Measurements from ENCODE around the gene ARHGAP6.

ARHGAP6 gene

DNA sequence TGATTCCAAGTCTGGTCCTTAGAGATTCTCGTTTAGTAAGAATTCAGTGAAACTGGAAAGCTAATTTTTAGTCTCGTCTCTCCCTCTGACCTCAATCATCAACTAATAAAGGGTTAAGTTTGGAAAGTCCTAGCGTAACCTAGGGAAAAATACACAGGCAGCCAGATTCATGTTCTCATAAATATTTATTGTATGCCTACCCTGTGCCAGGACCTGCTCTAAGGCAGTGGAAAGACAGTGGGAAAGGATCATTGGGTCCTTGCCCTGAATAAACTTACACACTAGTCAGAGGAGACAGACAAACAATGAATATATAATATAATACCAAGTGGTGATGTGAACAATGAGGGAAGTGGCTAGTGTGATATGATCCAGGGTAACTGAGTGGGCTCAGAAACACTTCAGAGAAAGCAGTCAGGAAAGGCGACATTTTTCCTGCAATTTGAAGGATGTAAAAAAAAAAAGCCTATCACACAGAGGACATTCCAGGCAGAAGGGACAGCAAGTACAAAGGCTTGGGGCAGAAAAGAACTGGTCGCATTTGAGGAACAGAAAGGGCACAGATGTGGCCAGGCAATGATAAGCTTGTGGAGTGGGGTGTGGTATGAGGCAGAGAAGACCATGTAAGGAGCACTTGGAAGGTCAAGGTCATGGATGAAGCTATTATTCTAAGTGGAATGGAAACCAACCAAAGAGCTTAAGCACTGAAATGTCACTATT is 243.8 kb downstream of the ARHGAP6 start:
- no peak for DNase-seq

DNA sequence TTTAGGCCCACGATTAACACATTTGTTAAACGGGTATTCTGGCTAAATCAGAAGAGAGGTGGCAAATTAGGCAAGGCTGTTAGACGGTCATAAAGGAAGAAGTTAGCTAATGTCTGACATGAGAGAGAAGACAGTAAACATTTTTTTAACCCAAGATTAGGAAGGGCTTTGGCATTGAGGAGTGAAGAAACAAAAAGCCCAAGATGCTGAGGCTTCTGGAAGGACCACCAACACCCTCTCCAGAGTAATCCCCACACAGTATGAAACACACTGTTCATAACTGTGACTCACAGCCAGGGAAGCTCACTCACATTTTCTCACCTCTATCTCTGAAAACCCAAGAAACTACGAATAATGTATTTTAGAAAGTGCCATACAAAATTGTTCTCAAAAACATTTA is 244.9 kb downstream of the ARHGAP6 start:
- DNase-seq: no peak

DNA sequence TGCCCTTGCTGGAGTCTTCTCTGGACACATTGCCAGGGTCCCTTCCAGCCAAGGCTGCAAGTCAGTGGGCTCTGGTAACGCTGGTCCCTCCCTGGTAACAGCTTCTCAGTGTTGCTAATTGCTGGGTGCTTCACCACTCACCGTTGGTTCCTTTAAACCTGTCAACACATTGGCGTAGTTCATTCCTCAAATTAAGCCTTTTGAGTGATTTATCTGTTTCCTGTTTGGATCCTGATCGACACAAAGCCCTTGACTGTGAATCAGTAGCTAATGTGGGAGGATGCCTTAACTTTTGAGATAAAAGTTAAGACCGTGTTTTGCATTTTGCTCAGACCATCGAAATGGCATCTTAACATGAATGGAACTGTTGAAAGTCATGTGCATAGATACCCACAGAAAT is 246.6 kb downstream of the ARHGAP6 start:
- no peak for DNase-seq

DNA sequence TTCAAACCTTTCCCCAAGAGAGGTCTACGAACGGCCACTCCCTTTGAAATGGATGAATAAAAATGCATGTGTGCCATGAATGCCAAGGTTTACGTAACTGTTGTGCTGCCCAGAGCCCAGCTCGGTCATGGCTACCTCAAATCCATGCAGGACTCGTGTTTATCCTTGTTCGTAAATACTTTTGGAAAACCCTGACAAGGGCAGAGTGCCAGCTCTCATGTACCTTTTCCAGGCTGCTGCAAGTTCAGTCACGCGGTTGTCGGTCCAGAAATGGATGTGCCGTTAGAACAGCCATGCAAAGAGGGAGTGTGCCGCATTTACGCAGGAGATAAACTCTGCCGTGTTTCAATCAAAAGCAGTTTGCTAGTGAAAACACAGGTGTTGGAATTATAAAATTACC is 249.1 kb downstream of the ARHGAP6 start:
- no peak for DNase-seq

DNA sequence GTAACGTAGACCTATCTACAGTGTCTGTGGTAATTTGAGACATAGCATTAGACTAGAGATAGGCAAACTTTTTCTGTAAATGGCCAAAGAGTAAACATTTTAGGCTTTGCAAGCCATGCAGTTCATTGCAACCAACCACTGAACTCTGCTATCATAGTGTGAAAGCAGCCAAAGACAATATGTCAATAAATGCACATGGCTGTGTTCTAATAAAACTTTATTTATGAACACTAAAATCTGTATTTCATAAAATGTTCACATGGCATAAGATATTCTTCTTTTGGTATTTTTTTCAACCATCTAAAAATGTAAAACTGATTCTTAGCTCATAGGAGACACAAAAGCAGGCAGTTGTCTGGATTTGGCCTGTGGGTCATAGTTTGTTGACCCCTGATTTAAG is 251.6 kb downstream of the ARHGAP6 start:
- DNase-seq: no peak

DNA sequence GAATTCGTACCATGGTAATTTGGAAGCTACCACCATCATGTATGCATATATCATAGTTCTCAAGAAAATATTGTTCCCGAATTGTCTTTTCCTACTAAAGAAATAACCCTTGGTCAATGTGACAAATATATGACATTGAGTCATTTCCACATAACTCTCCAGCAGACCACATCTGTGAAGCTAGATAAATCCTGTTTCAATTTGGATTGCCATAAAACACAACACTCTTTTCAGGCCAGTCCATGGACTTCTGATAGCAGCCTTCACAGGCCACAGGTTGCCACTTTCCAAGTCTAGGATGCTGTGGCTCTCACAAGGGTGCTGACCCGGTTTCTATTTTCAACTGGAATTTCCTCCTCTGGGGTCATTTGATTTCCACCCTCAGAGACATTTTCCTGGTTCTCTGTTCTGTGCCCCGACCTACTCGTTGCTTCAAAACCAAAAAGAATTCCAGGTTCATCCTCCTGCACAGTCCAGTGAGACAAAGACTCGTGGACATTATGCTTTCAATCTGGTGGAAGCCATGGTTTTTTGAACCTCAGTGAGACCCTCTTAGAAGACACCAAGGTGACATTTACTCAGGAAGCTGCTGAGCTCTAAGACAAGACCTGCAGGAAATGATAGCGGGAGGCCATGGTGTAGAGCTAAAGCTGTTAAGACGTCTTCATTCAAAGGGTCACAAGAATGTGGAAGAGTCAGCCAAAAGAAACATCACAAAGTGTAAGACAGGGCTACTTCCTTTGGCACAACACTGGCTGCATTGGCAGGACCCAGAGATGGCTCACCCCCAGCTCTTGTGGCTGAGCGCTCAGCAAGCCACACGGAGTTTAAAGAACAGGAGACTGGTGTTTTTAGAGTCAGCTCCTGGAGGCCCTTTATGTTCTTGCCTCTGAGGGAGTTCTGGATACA is 252.8 kb downstream of the ARHGAP6 start:
- no peak for DNase-seq

DNA sequence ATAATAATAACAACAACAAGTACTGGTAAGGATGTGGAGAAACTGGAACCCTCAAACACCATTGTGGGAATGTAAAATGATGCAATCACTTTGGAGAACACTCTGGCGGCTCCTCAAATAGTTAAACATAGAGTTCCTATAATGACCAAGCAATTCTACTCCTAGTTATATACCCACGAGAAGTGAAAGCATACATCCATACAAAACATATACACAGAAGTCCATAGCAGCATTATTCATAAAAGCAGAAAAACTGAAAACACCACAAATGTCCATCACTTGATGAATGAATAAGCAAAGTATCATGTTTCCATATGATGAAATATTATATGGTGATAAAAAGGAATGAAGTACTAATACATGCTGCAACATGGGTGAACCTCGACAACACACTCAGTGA is 255.8 kb downstream of the ARHGAP6 start:
- DNase-seq: no peak

DNA sequence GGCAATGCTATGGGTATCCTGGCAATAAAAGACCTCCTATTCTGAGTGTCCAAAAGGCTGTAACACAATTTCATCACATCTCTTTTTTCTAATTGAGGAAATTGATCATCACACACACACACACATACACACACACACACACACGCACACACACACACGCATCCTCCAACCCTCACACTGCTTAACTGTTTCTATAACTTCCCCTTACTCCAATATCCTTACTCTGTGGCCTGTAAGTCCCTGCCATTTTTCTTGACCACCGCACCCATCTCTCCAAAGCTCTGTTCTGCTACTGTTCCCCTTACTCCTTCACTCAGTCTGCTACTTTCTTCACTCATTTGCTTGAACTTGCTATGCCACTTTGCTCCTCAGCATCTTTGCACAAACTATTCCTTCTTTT is 256.9 kb downstream of the ARHGAP6 start:
- DNase-seq: no peak

DNA sequence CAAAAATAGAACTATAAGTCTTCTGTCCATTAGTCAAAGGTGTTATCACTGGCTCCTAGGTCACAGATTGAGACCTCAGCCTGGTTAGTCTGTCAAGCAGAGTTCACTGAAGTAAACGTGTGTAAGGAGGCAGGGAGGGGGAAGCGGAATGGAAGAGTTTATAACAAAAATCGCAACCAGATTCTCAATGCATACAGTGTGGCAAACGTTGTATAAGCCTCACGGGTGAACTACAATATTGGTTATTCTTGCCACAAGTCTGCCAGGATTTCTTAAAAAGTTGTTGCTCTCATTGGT is 257.7 kb downstream of the ARHGAP6 start:
- no peak for DNase-seq

DNA sequence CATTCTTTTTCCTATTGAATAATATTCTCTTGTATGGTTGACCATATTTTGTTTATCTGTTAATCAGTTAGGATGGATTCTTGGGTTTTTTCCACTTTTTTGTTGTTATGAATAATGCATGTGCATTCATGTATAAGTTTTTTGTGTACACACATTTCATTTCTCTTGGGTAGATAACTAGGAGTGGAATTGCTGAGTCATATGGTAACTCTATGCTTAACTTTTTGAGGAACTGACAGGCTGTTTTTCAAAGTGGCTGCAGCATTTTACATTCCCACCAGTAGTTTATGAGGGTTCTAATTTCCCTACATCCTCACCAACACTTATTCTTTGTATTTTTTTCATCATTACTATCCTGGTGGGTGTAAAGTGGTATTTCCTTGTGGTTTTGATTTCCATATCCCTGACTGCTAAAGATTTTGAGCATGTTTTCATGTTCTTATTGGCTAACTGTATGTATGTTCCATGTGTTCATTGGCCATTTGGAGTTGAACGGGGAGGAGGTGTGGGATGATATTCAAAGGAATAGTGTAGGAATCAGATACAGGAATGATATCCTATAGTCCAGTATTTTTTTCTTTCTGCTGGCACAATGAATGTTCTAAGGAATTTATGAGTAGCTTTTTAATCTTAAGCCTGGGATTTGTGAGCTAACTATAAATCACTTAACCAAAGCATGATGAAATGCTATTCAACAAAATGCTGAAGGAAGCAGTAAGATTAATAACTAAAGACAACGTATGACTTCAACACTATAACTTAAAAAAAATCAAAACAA is 258.2 kb downstream of the ARHGAP6 start:
- peak; percentile 23 for DNase-seq

DNA sequence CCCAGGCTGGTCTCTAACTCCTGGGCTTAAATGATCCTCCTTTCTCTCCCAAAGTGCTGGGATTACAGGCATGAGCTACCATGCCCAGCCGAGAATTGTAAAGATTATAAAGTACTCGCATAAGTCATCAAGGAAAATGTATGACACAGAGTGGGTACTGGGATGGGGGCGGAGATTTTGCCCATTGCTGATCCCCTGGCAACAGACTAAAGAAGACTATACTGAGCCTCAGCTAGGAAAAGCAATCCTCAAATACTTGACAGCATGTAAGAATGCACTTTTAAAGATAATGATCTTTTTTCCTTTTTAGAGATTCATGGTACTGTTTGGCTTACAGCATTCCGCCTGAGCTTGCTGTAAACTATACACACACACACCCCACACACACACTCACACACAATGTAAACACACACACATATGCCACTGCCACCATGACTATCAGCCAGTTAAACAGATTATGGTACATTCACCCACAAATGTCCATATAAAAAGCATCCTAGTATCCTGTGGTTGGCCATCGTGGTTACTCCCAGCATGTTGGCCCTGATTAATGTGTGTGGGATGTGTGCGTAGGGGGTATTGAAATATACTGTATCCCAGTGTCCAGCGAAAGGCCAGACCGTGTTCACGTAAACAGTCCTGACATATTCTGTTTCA is 259.5 kb downstream of the ARHGAP6 start:
- DNase-seq: no peak

DNA sequence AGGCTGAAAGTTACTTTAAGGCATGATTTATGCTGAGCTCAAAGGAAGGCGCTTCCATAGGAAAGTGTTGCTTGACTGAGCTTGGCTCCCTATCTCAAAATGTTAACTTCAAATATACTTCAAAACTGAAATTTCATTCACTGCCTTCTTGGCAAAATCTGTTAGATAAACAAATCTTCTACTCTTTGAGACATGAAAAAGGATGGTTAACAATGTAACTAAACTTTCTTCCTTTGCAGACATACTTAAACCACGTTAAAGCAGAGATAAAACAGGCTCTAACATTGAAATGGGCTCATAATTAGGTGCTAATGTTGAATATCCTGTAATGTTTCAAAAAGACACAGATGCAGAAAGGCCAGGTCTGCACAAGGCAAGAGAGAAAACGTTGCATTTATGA is 262.1 kb downstream of the ARHGAP6 start:
- no peak for DNase-seq

DNA sequence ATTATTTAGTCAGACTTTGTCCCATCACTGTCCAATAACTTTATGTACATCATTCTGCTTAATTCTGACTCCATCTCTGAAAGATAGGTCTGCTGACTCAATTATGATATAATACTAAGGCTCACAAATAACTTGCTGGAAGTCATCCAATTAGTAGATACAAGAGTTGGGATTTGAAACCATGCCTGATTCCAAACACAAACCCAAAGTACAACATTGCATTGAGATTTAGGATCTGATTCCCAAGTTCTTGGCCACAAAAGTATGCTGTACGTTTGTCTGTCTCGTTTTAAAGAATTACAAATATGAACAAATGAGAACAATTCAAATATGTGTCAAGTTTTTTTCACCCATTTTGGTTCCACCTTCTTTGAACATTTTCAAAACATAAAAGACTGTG is 263.8 kb downstream of the ARHGAP6 start:
- no peak for DNase-seq

DNA sequence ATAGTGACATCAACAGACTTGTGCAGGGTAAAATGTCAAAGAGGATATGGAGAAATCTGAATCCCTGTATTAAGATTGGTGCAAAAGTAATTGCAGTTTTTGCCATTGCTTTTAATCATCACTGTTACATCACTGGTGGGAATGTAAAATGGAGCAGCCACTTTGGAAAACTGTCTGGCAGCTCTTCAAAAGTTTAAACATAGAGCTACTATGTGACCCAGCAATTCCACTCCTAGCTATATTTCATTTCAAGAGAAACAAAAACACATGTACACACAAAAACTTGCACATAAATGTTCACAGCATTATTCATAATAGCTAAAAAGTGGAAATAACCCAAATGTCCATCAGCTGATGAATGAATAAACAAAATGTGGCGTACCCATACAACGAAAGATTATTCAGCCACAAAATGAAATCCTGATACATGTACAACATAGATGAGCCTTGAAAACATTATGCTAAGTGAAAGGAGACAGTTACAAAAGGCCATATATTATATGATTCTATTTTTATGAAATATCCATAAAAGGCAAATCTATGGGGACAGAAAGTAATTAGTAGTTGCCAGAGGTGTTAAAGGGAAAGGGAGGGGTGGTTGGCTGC is 266.1 kb downstream of the ARHGAP6 start:
- DNase-seq: no peak

DNA sequence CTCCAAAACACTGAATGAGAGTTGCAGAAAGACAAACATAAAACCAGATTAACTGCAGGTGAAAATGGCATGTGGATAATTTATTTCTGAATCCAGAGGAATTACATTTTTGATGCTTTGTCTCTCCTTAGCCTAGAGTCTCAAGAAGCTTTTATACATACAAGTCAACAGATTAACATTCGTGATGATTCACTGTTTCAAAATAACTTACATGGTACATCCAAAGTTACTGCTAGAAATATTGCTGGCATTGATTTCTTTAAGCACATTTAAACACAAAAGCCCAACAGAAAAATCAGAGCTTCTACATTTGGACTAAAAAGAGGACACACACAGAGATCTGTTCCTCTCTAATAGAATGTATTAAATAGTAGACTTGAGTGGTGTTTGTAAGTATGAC is 266.9 kb downstream of the ARHGAP6 start:
- DNase-seq: no peak

DNA sequence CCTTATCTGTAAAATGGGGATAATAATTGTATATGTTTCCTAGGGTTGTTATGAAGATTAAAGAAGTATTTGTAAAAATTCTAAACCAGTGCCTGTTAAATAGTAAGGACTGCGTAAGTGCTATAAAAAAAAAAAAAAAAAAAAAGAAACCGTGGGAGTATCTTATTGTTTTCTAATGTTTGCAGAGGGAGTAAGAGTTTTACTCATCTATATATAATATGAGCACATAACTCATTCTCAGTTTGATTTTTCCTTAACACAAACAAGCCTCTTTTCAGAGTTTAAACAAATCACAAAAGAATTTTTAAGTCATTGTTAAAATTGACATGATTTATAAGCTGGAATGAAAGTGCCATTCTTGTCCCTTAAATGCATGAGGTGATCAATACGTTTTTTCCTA is 267.6 kb downstream of the ARHGAP6 start:
- no peak for DNase-seq

DNA sequence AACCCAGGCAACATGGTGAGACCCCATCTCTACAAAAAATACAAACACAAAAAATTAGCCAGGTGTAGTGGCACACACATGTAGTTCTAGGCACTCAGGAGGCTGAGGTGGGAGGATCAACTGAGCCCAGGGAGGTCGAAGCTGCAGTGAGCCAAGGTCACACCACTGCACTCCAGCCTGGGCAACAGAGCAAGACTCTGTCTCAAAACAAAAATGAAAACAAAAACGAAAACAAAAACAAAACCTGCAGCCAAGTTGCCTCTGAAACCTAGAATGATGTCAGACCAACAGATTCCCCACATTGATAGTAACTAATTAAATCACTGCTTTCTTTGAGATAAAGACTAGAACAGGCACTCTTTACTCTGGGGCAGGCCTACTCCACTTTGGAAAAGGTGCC is 268.0 kb downstream of the ARHGAP6 start:
- DNase-seq: no peak

DNA sequence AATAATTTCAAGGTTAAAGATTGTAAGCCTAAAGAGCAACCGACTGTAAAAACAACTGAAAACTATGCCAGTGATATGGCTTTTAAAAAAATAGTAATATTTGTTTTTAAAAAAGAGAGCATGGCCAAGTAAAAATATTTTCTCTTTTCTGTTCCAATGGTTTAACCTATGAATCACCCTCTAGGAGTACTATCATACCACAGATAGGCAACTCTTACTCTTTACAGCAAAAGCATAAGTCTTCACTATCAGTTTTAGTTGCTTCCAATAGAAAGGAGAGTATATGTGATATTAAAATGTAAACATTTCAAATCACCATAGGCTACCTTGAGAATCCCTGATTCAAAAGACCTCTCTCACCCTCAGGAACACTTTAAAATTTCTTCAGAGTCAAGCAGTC is 269.9 kb downstream of the ARHGAP6 start:
- no peak for DNase-seq

DNA sequence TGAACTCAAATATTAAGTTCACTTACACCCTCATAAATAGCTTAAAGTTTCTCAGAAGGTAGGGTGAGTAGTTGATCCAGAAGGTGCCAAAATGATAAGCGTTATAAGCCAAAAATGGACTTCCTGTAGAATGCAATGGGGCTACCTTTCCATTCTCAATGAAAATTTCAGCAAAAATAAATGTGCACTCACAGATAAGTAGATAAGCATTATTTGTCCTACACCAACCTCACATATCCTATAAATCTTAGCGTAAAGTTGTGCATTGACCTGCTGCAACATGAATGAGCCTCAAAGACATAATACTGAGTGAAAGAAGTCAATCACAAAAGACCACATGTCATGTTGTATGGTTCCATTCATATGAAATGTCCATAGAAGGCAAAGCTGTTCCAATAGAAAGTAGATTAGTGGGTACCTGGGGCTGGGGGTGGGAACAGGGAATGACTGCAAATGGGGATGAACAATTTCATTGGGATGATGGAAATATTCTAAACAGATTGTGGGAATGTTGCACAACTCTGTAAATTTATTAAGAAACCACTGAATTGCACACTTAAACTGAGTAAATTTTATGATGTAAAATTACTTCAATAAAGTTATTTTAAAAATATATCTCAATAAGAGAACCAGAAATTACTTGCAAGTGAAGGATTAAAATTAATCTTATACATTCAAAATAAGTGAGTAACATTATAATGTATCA is 271.6 kb downstream of the ARHGAP6 start:
- no peak for DNase-seq

DNA sequence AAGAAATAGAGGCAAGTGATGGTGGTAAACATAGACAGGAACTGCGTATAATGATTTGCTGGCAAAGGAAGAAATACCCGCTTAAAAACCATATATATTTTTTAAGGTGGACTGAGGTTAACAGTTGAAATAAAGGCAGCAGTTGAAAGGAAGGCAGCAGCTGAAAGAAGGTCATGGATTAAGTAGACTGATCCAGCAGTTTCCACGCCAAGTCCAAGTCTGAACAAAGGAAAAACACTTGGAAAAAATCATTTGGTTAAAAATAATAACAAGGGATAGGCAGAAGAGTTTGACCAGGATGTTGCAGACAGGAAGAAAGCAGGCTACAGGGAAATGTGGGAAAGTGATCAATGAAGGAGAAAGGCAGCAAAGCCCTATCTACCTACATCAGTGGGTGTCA is 278.9 kb downstream of the ARHGAP6 start:
- no peak for DNase-seq

DNA sequence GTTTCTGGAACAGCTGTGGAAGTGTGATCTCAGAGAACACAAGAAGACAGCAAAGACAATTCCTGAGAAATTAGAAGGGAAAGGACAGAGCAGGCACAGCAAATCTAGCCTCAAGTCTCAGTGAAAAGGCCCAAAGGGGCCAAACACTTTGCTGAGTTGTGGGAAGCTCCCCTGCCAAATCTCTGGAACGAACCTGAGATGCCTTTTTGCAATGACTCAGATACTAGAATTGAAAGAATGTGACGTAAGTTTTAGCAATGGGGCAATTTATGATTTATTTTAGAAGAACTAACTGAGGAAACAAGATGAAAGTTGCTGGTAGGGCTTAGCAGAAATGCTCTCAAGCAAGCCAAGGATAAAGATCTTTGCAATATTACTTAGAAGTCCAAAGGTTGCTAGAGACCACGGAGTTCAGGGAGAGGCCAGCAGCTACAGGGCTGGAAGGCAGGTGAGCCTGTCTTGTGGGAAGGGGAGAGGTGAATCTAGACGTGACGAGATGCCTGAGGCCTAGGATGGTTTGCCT is 279.7 kb downstream of the ARHGAP6 start:
- peak; percentile 39 for DNase-seq

DNA sequence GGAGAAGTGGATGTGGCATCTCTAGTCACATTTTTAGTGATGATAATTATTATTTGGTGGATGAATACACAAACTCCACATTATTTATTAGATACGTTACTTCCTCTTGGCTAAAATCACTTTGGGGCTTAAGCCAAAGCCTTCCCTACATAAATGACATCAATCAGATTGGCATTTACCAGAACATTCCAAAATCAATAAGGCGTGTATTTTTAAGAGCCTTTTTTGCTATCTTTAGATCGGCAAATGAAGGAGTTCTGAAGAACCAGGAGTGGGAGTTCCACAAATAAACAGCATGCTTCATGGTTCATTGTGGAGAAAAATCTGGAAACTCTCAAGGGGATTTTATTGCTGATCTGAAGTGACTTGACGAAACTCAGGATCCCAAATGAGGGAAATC is 282.8 kb downstream of the ARHGAP6 start:
- no peak for DNase-seq
